Activated CD4-positive, alpha-beta T cell treated with anti-CD3 and anti-CD28 coated beads, Interleukin-2, Interleukin-6, amounts not matched to agents 100 ng/mL and 50 ng/mL, durations not matched to agents 16 hours and 8 hours (primary cell): ENCODE measurements around the gene IRX6.

Source experiments
- DNase-seq: peaks from one replicate; pipeline ENCODE4 v3.0.0-alpha.2; 2020

Gene IRX6

GRCh38 chr16:55324285-55325079 lies 479 bp downstream of the IRX6 start:
- no peak for DNase-seq

- DNase-seq = no peak
Measured at GRCh38 chr16:55325080-55325447, 1.1 kb downstream of the IRX6 start.

GRCh38 chr16:55325458-55326109 lies 1.6 kb downstream of the IRX6 start:
- no peak for DNase-seq

- DNase-seq = no peak
Measured at GRCh38 chr16:55326261-55327092, 2.5 kb downstream of the IRX6 start.

- DNase-seq = no peak
Measured at GRCh38 chr16:55328611-55329569, 4.9 kb downstream of the IRX6 start.

GRCh38 chr16:55329791-55330428 lies 5.9 kb downstream of the IRX6 start:
- DNase-seq = no peak

DNA sequence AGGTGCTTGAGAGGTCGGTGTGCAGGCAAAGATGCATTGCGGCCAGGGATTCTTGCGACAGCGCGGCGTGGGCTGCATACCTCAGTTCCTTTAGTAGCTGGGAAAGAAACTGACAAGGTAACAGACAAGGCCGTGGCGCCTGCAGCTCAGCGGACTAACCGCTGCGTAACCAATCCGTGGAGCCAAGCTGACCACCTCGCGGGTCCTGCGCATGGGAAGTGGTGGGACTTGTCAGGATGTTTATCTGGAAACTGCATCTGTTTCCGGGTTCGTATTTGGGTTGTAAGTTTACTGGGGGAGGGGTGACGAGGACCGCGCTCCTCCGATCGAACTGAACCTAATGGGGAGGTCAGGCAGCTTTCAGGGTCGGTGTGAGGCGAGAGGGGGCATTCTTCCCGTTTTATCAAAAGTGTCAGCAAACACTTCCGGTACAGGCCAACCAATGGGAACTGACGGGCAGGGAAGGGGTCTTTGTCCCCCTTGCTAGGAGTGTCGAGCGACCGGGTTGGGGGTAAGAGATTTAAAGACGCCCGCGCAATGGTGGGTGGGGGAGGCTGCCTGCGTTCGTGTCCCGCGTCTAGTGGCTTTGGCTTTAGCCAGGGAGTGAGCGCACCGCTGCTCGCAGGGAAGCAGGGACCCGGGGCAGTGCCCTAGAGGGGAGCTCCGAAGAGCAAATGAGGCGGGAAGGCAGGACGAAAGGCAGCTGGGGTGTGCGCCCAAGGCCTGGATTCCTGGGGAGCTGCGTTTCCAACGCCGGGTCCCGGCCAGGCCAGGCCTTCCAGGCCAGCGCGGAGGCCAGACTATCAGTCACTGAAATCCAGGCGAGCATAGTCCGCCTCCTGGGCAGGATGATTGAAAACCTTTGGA lies 7.0 kb downstream of the IRX6 start:
- DNase-seq = no peak

GRCh38 chr16:55331648-55332185 lies 7.7 kb downstream of the IRX6 start:
- DNase-seq = no peak

- DNase-seq = no peak
Measured at GRCh38 chr16:55333684-55334083, 9.7 kb downstream of the IRX6 start.

- DNase-seq = no peak
Measured at GRCh38 chr16:55338646-55339045, 14.6 kb downstream of the IRX6 start.

DNA sequence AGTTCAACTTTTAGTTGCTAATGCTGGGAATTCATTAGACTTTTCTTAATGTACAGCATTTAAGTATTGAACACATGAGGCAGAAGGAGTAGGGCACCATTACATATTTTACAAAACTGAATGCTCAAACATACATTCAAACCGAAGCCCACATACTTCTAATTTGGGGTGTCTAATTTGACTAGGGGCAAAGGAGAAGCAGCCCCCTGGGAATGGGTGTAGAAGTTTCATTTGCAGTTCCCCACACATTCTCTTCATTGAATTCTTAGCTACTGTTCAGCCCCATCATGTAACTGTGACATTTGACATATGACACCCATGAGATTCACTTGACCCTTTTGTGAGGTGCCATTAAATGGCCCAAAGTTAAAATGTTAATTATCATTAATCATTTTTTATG lies 16.4 kb downstream of the IRX6 start:
- no peak for DNase-seq

GRCh38 chr16:55341681-55342080 lies 17.7 kb downstream of the IRX6 start:
- no peak for DNase-seq

DNA sequence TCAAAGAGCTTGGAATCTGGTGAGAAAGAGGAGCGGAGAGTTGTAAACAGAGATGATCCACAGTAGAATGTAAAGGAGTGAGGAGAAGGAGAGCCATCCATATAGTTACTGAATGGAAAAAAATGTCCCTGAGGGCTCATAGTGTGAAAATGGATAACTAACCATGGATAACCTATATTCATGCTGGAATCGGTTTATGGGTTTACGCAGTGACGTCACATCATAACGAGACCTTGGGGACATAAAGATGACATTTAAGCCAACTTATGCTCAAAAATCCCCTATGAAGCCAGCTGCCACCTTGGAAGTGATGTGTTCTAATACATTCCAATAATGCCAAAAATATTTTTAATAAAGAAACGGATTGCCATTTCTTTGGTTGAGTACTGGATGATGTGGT lies 22.5 kb downstream of the IRX6 start:
- no peak for DNase-seq

GRCh38 chr16:55349867-55350266 lies 25.9 kb downstream of the IRX6 start:
- DNase-seq = no peak

GRCh38 chr16:55350984-55351383 lies 27.0 kb downstream of the IRX6 start:
- DNase-seq = no peak

GRCh38 chr16:55351936-55352335 lies 27.9 kb downstream of the IRX6 start:
- DNase-seq = no peak

- DNase-seq = no peak
Measured at GRCh38 chr16:55357241-55357640, 33.2 kb downstream of the IRX6 start.

GRCh38 chr16:55359946-55360345 lies 35.9 kb downstream of the IRX6 start:
- DNase-seq = no peak

GRCh38 chr16:55364811-55365210 lies 40.8 kb downstream of the IRX6 start:
- DNase-seq = no peak

DNA sequence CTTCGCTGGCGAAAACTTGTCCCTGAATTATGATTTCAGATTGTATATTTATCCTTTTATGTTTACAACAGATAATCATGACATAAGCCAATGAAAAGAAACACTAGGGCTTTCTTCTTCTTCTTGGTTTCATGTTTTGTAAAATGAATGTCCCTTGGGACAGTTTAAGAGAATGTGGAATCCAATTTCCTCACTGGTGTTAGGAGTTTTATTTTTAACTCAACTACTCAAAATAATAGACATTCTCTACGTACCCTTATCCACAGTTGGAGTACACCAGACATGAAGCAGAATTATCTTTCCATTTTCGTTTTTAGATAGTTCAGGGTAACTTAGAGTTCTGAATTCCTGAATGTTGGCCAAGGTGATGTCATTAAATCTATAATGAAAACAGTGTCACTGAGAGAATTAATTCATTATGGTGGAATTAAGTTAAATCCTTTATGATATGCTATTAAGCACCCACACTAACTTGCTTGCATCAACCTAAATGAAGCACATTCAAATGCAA lies 43.4 kb downstream of the IRX6 start:
- no peak for DNase-seq
